Measurements from ENCODE around the gene LARP1.

- TF ChIP-seq CTCF (IDR thresholded peaks at IDR 0.05) (peak in 4 of 6 experiments; percentile 25 to 48 (median 41)), POLR2A (IDR thresholded peaks at IDR 0.05) (peak in 1 of 2 donors; percentile 89)
These were observed 467 bp upstream of the LARP1 start for GRCh38 chr5:154754460-154755360.
